ENCODE data around the gene PECR. TPM values are rescaled to one million over a fixed set of nuclear protein-coding genes. Genes with fewer than 3 reads are reported as not detected.

The PECR gene
- total and polyA plus RNA-seq, 9 of the 15 experiments (the other 6 are each of a cell fraction or from before 2014, with no cell fraction given) = 1.1 to 10.3 (median 8.2) TPM

GRCh38 chr2:216108967-216109921, 27.6 kb upstream of the PECR start, which contains the start of gene XRCC5 (continued):
- no peak for TF ChIP-seq ESRRB (CRISPR knock-in tag; IDR thresholded peaks at IDR 0.05; ENCODE audit: borderline replicate concordance)
- no peak for TF ChIP-seq POLR2AphosphoS2 (IDR thresholded peaks at IDR 0.05; ENCODE audit: low read length)
- TF ChIP-seq POU5F1 (IDR thresholded peaks at IDR 0.05; ENCODE audit: borderline replicate concordance, low read depth, low read length, partially characterized antibody) = peak; percentile 83
- no peak for TF ChIP-seq FOS (IDR thresholded peaks at IDR 0.05; ENCODE audit: extremely low read depth, insufficient read length)
- TF ChIP-seq RFX7 (CRISPR knock-in tag; IDR thresholded peaks at IDR 0.05) = no peak
- TF ChIP-seq NFATC3 (IDR thresholded peaks at IDR 0.05) = no peak
- TF ChIP-seq HDAC6 (IDR thresholded peaks at IDR 0.05; ENCODE audit: low read depth, low read length) = no peak
- no peak for TF ChIP-seq IRF1 (CRISPR knock-in tag; IDR thresholded peaks at IDR 0.05; ENCODE audit: borderline replicate concordance)
- TF ChIP-seq U2AF1 (optimal IDR thresholded peaks at IDR 0.05; ENCODE audit: low read depth, low read length) = no peak
- no peak for TF ChIP-seq MYNN (IDR thresholded peaks at IDR 0.05)
- no peak for TF ChIP-seq MYNN (CRISPR knock-in tag; IDR thresholded peaks at IDR 0.05)
- TF ChIP-seq CEBPZ (IDR thresholded peaks at IDR 0.05; ENCODE audit: borderline replicate concordance, low read depth, low read length) = no peak
- no peak for TF ChIP-seq U2AF2 (optimal IDR thresholded peaks at IDR 0.05; ENCODE audit: low read depth, low read length)
- TF ChIP-seq SNAPC5 (CRISPR knock-in tag; IDR thresholded peaks at IDR 0.05) = no peak
- TF ChIP-seq COPS2 (conservative IDR thresholded peaks at IDR 0.05) = no peak
- no peak for TF ChIP-seq NR2C2 (CRISPR knock-in tag; IDR thresholded peaks at IDR 0.05)
- TF ChIP-seq NR2C2 (tag; IDR thresholded peaks at IDR 0.05) = no peak
- TF ChIP-seq TCF7 (IDR thresholded peaks at IDR 0.05; ENCODE audit: borderline replicate concordance) = no peak
- TF ChIP-seq SP2 (IDR thresholded peaks at IDR 0.05; ENCODE audit: extremely low read depth, low read depth, low read length, poor library complexity, severe bottlenecking) = no peak
- peak in 1 of 2 experiments; percentile 81; a peak in 1 of 4 replicates for TF ChIP-seq HDAC1 (IDR thresholded peaks at IDR 0.05)
- TF ChIP-seq, protein P1, sequence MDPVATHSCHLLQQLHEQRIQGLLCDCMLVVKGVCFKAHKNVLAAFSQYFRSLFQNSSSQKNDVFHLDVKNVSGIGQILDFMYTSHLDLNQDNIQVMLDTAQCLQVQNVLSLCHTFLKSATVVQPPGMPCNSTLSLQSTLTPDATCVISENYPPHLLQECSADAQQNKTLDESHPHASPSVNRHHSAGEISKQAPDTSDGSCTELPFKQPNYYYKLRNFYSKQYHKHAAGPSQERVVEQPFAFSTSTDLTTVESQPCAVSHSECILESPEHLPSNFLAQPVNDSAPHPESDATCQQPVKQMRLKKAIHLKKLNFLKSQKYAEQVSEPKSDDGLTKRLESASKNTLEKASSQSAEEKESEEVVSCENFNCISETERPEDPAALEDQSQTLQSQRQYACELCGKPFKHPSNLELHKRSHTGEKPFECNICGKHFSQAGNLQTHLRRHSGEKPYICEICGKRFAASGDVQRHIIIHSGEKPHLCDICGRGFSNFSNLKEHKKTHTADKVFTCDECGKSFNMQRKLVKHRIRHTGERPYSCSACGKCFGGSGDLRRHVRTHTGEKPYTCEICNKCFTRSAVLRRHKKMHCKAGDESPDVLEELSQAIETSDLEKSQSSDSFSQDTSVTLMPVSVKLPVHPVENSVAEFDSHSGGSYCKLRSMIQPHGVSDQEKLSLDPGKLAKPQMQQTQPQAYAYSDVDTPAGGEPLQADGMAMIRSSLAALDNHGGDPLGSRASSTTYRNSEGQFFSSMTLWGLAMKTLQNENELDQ (CRISPR knock-in tag; IDR thresholded peaks at IDR 0.05; ENCODE audit: borderline replicate concordance) = no peak
